GM18511 (cell line): Measurements from ENCODE around the gene COL9A2.

Experiments used
- ATAC-seq: cut with Tn5 transposase; IDR thresholded peaks from one replicate; pipeline ENCODE4 v1.9.1; 2021; ENCODE audit warnings: mild to moderate bottlenecking, moderate library complexity; ENCODE audit not compliant: unreplicated experiment

The COL9A2 gene

DNA sequence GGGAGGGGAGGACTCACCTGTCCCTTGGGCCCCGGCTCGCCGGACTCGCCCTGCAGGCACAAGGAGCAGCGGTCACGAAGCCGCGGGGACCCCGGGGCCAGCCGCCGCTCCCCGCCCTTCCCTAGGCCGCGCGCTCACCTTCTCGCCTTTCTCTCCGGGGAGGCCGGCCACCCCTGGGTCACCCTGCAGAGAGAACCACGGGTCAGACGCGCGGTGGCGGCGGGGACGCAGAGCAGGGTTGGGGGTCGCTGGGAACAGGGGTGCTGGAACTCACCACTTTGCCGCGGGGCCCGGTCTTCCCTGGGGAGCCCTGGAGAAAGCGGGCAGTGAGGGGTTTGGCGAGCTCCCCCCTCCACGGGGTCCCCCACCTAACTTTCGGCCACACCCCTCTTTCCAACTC lies 13.3 kb downstream of the COL9A2 start:
- ATAC-seq, result no peak

DNA sequence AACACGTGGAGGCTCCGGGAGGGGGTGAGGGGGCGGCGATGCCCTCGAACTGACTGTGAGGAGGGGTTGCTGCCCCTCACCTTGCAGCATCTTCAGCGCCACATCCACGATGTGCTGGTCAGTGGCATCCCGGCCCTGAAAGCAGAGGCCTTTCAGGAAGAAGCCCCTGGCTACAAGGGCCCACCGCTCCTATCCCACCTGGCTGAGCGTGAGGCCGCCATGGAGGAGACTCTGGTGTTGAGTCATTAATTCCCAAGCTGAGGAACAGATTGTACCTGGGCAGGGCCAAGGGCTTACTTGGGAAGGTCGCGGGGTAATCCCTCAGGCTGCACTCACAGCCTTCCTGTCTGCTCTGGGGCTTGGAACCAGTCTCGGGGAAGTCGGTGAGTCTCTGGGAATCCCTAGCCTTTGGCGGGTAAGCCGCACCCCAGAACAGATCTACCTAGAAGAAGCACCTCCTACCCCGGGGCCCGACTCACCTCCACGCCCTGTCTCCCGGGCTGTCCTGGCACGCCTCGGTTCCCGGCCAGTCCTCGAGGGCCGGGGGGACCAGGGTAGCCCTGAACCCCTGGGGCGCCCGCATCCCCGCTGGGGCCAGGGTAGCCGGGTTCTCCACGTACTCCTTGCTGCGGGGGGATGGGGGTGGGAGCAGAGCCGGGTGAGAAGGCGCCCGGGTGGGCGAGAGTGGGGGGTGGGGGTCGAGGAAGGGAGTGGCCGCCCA lies 13.9 kb downstream of the COL9A2 start:
- no peak for ATAC-seq

DNA sequence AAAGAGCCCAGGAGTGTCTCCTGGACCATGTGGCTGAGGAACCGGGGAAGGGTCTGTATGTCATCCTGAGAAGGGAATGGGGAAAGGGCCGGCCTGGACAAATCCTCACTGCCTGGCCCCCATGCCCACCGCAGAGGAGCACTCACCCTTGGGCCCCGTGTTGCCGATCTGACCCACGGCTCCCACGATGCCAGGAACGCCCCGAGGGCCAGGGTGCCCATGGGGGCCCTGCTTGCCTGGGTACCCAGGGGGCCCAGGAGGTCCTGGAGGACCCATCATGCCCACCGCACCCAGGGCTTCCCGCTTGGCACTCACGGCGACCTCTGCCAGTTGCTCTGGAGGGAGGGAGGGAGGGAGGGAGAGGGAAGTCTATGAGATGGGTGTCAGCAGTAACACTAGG lies 14.6 kb downstream of the COL9A2 start:
- no peak for ATAC-seq

DNA sequence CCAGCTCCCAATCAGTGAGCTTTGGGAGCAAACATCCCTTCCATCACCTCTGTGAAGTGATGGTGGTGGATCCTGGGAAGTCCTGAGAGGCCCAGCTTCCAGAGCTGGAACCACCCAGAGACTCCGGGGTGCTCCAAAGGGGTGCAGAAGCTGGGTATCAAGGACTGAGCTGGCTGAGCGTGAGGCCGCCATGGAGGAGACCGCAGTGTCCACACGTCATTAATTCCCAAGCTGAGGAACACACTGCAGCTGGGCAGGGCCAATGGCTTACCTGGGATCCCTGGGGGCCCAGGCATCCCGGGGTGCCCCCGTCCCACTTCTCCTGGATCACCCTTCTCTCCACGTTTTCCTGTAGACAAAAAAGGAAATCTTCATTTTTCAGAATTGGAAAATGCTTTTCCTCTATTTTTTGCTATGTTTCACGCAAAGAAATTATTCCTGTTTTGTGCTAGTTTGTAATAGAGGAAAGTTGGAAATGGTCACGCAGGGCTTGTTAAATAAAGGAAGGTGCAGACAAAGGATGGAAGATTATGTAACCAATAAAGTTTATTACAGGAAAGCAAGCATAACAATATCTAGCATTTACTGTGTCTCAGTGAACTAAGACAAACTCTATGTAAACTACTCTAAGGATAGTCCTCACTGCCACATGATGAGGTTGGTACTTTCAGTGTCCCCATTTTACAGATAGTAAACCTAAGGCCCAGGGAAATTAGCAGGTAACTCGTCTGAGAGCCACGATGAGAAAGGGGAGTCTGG lies 15.4 kb downstream of the COL9A2 start:
- no peak for ATAC-seq

DNA sequence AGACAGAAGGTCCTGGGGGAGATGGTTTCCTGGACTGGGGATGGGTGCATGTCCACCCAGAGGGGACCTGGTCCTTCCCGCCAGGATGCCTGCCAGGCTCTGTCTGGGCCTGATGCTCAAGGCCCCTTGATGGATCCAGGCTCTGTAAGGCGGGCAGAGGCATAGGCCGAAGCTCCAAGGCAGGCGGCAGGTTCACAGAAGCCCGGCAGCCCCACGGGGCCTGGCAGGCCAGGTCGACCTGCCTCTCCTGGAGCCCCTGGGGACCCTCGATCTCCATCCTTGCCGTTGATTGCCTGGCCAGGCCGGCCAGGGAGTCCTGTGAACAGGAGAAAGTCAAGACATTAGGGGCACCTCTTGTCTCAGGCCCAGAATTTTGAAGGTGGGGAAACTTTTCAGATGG lies 16.0 kb downstream of the COL9A2 start:
- no peak for ATAC-seq

DNA sequence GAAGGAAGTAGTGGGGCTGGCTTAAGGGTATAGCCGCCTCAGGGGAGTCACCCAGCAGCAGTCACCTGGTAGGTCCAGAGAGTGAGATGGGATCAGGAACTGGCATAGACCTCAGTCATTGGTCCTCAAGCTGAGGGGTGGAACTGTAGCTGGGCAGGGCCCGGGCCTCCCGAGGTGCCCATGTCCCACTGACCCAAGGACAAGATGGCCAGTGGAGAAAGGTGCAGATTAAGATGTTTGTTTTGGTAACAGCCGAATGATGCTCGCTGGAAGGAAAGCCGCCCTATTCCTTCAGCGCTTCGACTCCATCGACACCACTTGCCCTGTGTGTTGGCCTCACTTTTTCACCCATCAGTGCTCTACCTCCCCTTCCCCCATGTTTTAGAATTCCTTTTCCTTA lies 16.4 kb downstream of the COL9A2 start:
- no peak for ATAC-seq

DNA sequence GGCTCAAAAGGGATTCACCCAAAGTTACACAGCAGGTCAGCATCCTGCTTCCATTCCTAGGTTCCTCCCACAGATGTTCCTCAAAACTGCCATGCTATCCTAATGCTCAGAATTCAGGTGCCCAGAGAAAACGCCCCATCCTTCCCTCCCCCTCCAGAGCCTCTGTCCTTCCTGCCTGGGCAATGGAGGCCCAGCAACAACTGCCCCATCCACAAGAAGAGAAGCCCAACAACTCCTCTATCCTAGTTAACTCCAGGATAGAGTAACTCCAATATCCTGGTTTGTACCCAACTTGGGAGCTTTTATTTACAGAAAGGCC lies 16.9 kb downstream of the COL9A2 start:
- no peak for ATAC-seq

DNA sequence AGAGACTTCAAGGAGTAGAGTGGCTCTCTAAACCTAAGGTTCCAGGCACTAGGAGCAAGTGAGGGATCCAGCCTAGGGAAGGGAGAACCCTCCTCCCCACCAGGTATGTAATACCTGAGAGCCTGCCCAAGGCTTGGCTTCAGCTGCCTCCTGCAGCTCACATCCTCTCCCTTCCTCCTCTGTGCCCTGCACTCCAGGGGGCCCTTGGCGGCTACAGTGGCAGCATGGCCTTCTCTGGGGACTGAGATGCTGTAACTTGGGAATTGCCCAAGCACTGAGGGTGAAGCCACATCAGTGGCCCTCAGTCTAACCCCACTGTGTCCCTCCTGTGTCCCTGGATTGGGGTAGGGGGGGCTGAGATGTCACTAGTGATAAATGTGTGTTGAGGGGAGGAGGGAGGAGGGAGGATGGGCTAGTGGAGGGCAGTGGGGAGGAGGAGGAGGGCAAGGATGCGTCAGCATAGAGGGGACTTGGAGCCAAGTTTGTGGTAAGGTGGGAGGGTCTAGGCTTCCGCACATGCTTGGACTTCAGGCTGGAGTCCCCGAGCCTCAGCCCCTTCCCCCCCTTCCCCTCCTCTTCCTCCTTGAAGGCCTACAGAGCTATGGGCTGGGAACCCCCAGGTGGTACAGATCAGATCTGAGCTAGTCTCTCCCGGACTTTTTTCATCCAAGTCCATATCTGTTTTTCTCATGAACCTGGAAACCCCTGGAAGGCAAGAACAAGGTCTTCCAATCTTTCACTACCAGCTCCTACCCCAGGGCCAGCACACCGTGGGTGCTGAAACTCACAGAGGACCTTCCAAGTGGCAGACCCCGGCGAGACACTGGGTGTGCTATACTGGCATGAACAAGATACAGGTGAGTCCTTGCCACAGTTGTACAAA lies 17.5 kb downstream of the COL9A2 start:
- no peak for ATAC-seq

DNA sequence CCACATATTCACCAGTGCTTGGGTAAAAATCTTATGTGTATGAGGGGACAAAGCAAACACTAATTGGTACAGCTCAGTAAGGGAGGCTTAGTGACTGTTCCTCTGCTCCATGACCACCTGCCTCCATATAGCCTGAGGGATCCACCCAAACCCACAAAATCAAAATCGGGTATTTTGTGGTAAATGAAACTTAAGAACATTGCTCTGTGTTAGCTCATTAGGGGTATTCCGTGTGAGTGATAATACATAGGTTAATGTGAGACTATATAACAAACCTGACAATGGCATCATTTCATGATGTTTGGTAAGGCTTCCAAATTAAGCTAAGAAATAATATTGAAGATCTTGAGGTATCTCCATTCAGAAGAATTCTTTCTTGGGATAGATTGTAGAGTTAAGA lies 25.8 kb downstream of the COL9A2 start:
- ATAC-seq, result no peak

DNA sequence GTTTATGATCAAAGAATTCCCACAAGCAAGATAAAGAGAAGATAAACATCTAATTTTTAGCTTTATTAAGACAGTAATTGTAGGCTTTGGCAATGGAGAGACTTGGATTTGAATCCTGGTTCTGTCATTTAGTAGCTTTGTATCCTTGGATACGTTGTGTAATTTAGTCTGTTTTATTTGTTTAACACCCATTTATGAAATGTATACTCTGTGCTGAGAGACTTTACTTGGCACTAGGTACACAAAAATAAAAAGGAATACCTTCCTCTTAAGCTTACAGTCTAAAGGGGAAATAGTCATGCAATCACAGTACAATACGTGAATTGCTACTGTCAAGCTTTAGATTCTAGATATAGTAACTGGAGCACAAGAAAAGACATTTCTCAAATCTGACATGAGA lies 35.2 kb downstream of the COL9A2 start:
- ATAC-seq, result no peak

DNA sequence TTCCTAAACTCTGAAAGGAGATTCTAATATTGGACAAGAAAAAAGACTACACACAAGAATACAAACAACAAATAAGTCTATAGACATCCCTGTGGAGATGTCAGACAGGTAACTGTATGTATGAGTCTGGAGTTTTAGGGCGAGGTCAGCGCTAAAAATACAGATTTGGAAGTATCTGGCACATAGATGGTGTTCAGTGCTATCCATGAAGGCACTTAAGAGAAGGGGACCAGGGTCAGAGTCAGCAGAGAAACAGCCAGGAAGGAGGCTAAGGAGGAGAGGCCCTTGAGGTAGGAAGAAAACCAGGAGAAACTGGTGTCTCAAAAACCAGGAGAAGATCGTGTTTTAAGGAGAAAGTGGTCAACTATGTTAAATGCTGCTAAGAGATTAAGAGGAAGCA lies 41.0 kb downstream of the COL9A2 start:
- no peak for ATAC-seq

DNA sequence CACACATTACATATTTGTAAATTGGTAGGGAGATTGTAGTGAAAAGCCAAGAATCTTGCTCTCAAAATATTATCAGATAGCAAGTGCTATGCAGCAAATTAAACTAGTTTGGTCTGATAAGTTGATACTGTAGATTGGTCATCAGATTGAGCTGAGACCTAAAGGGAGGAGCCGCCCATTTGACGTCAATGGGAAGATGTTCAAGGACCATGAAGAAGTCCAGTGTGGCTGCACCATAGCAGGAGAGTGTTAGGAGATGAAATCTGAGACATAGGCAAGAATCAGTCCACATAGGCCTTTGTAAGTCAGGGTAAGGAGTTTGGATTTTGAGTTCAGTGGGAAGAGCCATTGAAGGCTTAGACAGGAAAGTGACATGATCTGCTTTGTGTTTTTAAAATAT lies 42.8 kb downstream of the COL9A2 start:
- ATAC-seq, result no peak

DNA sequence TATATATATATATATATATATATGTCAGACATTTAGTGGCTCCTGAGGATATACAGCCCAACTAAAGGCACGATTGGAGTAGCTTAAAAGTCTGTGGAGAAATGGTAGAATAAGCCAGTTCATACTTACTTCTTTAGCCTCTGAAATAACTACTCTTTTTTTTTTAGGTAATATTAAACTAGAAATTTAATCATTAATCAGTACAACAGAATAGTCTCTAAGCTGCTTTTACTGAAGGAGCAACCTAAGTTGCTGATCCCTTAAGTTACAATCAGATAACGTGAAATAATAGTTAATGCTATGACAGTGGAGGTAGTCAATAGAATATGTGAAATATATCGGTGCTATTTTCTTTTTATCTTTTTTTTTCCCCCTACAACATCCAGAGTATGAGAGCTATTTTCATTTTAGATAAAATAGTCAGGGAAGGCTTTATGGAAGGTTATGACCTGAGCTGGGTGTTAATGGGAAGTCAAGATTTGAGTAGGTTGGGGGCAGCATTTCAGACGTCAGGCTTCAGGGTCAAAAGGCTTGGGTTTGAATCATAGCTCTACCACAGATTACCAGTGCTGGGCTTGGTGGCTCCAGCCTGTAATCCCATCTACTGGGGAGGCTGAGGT lies 43.4 kb downstream of the COL9A2 start:
- no peak for ATAC-seq

DNA sequence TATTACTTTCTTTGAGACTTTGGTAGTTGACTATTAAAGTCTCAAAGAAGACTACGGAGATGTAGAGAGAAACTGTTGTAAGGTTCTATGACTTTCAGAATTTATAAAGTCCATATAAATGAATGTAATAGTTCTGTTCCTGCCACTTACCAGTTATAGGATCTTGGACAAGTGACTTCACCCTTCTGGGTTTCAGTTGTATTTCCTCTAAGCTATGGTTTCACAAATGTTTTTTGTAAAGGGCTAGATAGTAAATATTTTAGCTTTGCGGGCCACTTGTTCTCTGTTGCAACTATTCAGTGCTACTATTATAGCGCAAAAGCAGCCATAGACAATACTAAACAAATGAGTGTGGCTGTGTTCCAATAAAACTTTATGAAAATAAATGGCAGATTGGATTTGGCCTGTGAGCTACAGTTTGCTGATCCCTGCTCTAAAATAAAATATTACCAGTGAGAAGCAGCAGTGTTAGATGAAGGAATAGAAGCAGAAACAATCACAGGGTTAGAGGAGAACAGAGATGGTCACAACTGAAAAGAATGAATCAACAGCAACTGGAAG lies 44.4 kb downstream of the COL9A2 start:
- no peak for ATAC-seq

DNA sequence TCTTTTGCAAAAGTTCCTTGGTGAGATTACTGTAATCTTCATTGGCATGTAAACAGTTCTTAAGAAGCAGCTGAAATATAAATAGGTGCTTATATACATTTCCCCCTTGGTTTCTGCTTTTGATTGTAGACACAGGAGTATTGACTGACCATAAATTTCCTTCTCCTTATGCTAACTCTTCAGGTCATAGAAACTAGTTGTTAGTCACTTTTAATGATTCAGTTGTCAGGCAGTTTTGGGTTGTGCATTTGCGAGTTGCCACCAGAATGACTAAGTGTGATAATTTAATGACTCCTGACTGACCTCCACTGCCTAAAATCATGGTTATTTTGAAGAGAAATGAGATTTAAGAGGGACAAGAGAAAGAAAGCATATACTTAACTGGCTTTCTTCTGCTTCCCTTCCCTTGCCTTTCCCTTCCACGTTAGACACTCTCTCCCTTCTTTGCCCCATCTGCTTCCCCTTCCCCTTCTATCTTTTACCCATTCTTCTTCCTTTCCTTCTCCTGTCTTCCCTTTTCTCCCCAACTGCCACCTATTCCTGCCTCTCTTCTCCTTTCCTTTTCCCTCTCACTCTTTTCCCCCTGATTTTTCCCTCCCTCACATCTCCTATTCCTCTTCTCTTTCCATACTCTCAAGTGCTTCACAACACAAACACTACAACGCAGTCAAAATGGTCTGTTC lies 46.8 kb downstream of the COL9A2 start:
- ATAC-seq, result no peak

DNA sequence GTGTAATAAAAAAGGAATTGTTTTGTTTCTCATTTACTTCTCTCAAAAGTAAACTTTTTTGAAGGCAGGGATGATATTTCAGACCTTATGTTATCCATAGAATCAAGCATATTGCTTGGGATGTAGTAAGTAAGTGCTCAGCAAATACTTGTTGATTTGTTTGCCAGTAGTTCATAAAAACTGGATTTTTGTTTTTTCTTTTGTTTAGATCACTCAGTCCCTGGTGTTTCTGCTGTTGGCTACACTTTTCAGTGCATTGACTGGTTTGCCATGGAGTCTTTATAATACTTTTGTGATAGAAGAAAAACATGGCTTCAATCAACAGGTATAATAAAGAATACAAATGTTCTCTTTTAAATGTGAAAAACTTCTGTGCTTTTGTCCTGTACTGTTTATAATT lies 48.9 kb downstream of the COL9A2 start:
- ATAC-seq, result no peak

DNA sequence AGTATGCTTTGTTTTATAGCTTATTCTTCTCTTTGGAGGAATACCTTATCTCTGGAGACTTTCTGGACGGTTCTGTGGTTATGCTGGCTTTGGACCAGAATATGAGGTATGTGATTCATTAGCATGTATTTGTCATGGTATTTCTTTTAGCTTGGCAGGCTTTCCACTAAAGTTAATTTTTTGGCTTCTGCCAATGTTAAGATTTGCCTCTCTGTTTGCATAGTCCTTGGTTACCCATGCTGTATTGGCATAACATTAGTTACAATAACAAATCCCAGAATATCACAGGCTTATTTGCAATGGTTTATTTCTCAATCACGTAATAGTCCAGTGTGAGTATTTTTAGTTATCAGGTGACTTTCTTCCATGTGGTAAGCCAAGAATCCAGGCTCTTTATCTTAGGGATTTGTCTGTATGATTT lies 49.3 kb downstream of the COL9A2 start:
- ATAC-seq, result no peak

DNA sequence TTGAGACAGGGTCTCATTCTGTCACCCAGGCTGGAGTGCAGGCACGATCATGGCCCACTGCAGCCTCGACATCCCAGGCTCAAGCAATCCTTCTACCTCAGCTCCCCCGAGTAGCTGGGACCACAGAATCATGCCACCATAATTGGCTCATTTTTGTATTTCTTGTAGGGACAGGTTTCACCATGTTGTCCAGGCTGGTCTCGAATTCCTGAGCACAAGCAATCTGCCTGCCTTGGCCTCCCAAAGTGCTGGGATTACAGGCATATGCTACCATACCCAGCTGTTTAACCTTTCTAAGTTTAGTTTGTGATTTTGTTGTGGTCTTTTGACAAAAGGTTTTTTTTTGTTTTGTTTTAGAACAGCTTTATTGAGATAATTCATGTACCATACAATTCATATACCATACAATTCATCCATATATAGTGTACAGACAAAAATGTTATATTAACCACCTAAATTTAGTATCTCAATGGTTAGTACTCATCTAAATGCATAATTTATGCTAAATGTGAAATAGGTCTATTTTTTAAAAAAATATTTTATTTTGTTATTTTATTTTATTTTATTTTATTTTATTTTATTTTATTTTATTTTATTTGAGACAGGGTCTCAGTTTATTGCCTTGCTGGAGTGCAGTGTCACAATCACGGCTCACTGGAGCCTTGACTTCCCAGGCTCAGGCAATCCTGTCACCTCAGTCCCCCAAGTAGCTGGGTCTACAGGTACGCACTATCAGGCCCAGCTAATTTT lies 50.1 kb downstream of the COL9A2 start:
- ATAC-seq, result no peak

DNA sequence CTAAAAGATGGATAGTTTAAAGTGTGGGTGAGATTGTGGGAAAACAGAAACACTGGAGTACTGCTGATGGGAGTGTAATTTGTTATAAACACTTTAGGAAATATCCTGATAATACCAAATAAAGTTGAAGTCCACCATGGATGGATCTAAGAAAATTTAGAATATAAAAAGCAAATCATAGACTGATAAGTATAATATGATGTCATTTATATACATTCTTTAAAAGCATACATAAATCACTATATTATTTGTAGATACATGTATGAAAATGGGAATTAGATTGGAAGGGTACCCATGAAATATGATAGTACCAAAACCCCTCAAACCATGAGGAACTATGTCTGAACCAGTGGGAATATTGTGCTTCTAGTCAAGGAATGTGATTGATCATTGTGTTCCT lies 51.2 kb downstream of the COL9A2 start:
- no peak for ATAC-seq

DNA sequence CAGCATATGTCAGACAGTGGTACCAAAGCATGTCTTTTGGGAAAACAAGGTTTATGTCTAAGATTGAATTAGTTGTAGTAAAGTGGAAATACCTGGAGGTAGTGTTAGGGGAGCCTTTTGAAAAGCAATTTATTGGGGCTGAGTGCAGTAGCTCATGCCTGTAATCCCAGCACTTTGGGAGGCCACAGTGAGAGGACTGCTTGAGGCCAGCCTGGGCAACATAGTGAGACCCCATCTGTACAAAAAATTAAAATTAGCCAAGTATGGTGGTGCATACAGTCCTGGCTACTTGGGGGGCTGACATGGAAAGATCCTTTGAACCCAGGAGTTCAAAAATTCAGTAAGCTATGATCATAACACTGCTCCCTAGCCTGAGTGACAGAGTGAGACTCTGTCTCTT lies 51.8 kb downstream of the COL9A2 start:
- ATAC-seq, result no peak
